Measurements from ENCODE around the gene TRAPPC4.
A peak's percentile ranks its signal among the peaks of the same experiment; 100 is the strongest.
"Not testable (repeated sequence)": the region's sequence is repeated elsewhere in the genome, so short reads cannot be mapped to it uniquely, and the experiment has no call there.

Gene TRAPPC4, protein sequence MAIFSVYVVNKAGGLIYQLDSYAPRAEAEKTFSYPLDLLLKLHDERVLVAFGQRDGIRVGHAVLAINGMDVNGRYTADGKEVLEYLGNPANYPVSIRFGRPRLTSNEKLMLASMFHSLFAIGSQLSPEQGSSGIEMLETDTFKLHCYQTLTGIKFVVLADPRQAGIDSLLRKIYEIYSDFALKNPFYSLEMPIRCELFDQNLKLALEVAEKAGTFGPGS

DNA sequence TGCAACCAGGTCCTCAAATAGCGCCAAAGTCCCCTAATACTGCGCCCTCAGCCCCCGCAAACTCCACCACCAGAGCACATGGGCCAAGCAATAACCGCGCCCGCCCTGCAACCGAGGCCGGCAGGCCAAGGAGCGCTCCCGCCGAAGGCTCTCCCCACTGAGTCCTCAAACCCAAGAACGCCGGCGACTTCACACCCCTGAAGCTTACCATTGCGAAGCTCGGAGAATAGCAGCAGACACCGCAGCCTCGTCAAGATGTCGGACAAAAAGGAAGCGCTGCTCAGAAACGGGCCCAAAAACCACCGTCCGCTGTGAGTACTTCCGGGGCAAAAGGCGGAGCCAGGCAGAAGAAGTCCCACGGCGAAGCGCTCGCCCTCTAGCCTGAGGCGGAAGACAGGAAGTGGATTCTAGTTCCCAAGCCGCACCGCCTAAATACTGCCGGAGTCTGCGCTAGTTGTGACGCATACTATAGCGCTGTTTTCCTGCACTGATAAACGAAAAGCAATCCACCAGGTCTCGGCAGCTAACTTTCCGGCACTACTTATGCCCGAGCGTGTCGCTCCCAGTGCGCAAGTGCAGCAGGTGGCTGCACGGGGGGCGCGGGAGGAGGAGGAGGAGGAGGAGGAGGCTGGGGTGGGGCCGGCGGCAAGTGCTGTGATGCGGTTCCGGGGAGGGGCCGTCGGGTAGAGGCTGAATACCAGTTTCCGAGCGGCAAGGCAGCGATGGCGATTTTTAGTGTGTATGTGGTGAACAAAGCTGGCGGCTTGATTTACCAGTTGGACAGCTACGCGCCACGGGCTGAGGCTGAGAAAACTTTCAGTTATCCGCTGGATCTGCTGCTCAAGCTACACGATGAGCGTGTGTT, at the start of gene TRAPPC4, which contains the start of gene RPS25:
TRAPPC4 (plus strand) TSS at position 693 of the 865 bp plus-strand sequence; CDS start at position 723, 30 bp downstream.
RPS25 (minus strand) TSS at position 270 of the 865 bp plus-strand sequence; CDS start at position 211, 59 bp downstream.
- H3K27ac ChIP-seq (ENCODE audit: poor library complexity, severe bottlenecking), result peak within 1 kb of the TSS; percentile 82
- H3K4me1 ChIP-seq (ENCODE audit: insufficient read depth, poor library complexity, severe bottlenecking), result peaks cover 19% of the 10 kb centered on the region
- H3K27me3 ChIP-seq (ENCODE audit: insufficient read depth, poor library complexity, severe bottlenecking), result no peaks in the 10 kb centered on the region
- H3K9me3 ChIP-seq (ENCODE audit: severe bottlenecking), result no peaks in the 10 kb centered on the region
- TF ChIP-seq, protein P1, sequence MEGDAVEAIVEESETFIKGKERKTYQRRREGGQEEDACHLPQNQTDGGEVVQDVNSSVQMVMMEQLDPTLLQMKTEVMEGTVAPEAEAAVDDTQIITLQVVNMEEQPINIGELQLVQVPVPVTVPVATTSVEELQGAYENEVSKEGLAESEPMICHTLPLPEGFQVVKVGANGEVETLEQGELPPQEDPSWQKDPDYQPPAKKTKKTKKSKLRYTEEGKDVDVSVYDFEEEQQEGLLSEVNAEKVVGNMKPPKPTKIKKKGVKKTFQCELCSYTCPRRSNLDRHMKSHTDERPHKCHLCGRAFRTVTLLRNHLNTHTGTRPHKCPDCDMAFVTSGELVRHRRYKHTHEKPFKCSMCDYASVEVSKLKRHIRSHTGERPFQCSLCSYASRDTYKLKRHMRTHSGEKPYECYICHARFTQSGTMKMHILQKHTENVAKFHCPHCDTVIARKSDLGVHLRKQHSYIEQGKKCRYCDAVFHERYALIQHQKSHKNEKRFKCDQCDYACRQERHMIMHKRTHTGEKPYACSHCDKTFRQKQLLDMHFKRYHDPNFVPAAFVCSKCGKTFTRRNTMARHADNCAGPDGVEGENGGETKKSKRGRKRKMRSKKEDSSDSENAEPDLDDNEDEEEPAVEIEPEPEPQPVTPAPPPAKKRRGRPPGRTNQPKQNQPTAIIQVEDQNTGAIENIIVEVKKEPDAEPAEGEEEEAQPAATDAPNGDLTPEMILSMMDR (IDR thresholded peaks at IDR 0.05; ENCODE audit: poor library complexity, severe bottlenecking), result no peak
- peak within 1 kb of the TSS; percentile 85 for H3K4me3 ChIP-seq (ENCODE audit: severe bottlenecking)
- peak; percentile 97 for DNase-seq (ENCODE audit: low spot score)
- H3K36me3 ChIP-seq (ENCODE audit: low read depth), result peaks cover 75% of the 10 kb centered on the region
- peak; percentile 87 for ATAC-seq (ENCODE audit: low read depth)

DNA sequence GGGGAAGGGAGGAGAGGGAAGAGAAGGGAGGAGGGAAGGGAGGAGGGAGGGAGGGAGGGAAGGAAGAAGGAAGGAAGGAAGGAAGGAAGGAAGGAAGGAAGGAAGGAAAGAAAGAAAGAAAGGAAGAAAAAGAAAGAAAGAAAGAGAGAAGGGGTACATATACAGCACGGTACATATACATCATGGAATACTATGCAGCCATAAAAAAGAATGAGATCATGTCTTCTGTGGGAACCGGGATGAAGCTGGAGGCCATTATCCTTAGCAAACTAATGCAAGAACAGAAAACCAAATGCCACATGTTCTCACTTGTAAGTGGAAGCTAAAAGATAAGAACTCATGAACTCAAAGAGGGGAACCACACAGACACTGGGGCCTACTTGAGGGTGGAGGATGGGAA, 49.1 kb upstream of the TRAPPC4 start:
- H3K27ac ChIP-seq (ENCODE audit: poor library complexity, severe bottlenecking); H3K4me1 ChIP-seq (ENCODE audit: insufficient read depth, poor library complexity, severe bottlenecking); H3K36me3 ChIP-seq (ENCODE audit: low read depth); ATAC-seq (ENCODE audit: low read depth); DNase-seq (ENCODE audit: low spot score); H3K9me3 ChIP-seq (ENCODE audit: severe bottlenecking); H3K4me3 ChIP-seq (ENCODE audit: severe bottlenecking); H3K27me3 ChIP-seq (ENCODE audit: insufficient read depth, poor library complexity, severe bottlenecking): not testable (repeated sequence)

DNA sequence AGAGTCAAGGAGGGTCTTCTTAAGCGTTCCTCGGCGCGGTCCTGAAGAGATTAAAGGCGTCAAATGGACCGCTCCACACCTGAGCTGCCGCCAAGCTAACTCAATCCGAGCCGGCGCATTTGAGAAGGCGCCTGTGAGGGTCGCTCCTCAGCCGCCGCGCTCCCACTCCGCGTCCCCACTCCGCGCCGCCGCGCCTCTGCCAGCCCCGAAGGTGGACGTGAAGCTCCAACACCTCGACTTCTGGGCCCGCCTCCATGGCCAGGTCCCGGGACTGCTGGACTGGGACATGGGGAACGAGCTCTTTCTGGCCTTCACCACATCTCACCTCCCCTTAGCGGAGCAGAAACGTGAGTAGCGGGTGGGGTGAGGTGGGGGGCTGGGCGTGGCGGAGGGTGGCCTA, 46.9 kb upstream of the TRAPPC4 start, which contains the start of gene FOXR1:
FOXR1 (plus strand) TSS at position 116 of the 400 bp plus-strand sequence; CDS start at position 287, 171 bp downstream.
- no peaks in the 10 kb centered on the region for H3K36me3 ChIP-seq (ENCODE audit: low read depth)
- TF ChIP-seq, protein P1 (IDR thresholded peaks at IDR 0.05; ENCODE audit: poor library complexity, severe bottlenecking), result no peak
- no peak within 1 kb of the TSS for H3K27ac ChIP-seq (ENCODE audit: poor library complexity, severe bottlenecking)
- no peaks in the 10 kb centered on the region for H3K4me1 ChIP-seq (ENCODE audit: insufficient read depth, poor library complexity, severe bottlenecking)
- DNase-seq (ENCODE audit: low spot score) (no peak), ATAC-seq (ENCODE audit: low read depth) (no peak)
- no peak within 1 kb of the TSS for H3K4me3 ChIP-seq (ENCODE audit: severe bottlenecking)
- no peaks in the 10 kb centered on the region for H3K9me3 ChIP-seq (ENCODE audit: severe bottlenecking)
- no peaks in the 10 kb centered on the region for H3K27me3 ChIP-seq (ENCODE audit: insufficient read depth, poor library complexity, severe bottlenecking)

DNA sequence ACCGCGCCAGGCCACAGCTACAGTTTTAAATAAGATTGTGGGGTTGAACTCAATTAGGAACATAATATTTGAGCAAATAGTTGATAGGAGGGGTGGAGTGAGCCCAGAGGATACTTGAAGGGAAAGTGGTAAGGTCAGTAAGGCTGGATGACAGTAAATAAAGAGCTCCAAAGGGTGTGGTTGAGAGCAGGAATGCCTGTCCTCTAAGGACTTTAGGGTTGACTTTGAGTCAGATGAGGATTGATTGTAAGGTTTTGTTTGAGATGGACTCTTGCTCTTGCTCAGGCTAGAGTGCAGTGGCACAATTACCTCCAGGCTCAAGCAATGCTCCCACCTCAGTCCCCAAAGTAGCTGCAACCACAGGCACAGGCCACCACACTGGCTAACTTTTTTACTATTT, 44.6 kb upstream of the TRAPPC4 start:
- no peak overlapping the region for H3K27ac ChIP-seq (ENCODE audit: poor library complexity, severe bottlenecking)
- H3K4me3 ChIP-seq (ENCODE audit: severe bottlenecking), result no peak overlapping the region
- TF ChIP-seq, protein P1 (IDR thresholded peaks at IDR 0.05; ENCODE audit: poor library complexity, severe bottlenecking), result no peak
- H3K9me3 ChIP-seq (ENCODE audit: severe bottlenecking), result no peaks in the 10 kb centered on the region
- no peaks in the 10 kb centered on the region for H3K4me1 ChIP-seq (ENCODE audit: insufficient read depth, poor library complexity, severe bottlenecking)
- ATAC-seq (ENCODE audit: low read depth) (no peak), DNase-seq (ENCODE audit: low spot score) (no peak)
- no peaks in the 10 kb centered on the region for H3K36me3 ChIP-seq (ENCODE audit: low read depth)
- no peaks in the 10 kb centered on the region for H3K27me3 ChIP-seq (ENCODE audit: insufficient read depth, poor library complexity, severe bottlenecking)

DNA sequence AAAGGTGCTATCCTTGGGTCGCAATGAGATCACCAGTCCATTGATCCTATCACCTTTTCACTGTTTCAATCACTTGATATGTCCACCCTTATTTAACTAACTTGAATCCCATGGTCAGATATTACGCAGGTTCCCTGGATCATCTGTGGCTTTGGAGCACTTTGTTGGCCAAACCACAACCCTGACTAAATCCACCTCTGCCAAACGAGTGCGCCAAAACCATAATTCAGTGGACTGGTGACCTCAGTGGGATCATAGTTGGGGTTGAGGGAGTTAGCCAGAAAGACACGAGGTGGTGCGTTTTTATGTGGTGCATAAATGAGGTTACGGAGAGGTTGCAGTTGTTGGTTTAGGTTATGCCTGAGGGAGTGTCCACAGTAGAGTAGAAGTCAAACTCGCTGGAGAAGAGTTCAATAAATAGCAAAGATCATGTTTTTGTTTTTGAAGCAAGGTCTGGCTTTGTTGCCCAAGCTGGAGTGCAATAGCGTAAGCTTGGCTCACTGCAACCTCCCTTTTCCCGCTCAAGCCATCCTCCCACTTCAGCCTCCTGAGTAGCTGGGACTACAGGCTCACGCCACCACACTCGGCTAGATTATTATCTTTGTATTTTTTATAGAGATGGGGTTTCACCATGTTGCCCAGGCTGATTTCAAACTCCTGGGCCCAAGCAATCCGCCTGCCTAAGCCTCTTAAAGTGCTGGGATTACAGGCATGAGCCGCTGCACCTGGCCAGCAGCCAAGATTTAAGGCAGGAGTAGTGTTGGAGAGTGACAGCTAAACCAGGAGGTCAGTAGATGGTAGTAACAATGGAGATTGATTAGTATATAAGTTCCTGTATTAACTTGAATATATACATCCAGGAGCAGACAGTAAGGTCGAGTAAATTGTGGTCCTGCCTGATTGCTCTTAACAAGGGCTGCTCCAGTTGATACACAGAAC, 42.5 kb upstream of the TRAPPC4 start:
- no peak overlapping the region for H3K4me3 ChIP-seq (ENCODE audit: severe bottlenecking)
- H3K4me1 ChIP-seq (ENCODE audit: insufficient read depth, poor library complexity, severe bottlenecking), result no peaks in the 10 kb centered on the region
- no peak for DNase-seq (ENCODE audit: low spot score)
- H3K27ac ChIP-seq (ENCODE audit: poor library complexity, severe bottlenecking), result no peak overlapping the region
- no peaks in the 10 kb centered on the region for H3K27me3 ChIP-seq (ENCODE audit: insufficient read depth, poor library complexity, severe bottlenecking)
- no peaks in the 10 kb centered on the region for H3K9me3 ChIP-seq (ENCODE audit: severe bottlenecking)
- H3K36me3 ChIP-seq (ENCODE audit: low read depth), result no peaks in the 10 kb centered on the region
- no peak for ATAC-seq (ENCODE audit: low read depth)
- TF ChIP-seq, protein P1 (IDR thresholded peaks at IDR 0.05; ENCODE audit: poor library complexity, severe bottlenecking), result no peak
